Cardiac muscle cell (in vitro differentiated cells and primary cell): ENCODE results near the gene EPN2. TPM values are rescaled to one million over a fixed set of nuclear protein-coding genes. Genes with fewer than 3 reads are reported as not detected.
A peak's percentile ranks its signal among the peaks of the same experiment; 100 is the strongest.

Source experiments
- DNase-seq, 2 donors: peaks; one replicate each; pipeline versions ENCODE4 v3.0.0 to v3.0.0-alpha.2; 2010 to 2017; ENCODE audit warnings: low read depth in 1 of 2, low spot score in 1 of 2
- H3K27ac ChIP-seq: fragments of 200-600 bp; sonication (generic); 2 replicates; pipeline ENCODE4 v1.5.1; 2016
- H3K27me3 ChIP-seq: fragments of 200-600 bp; sonication (generic); 2 replicates; pipeline ENCODE4 v1.6.0; 2016; ENCODE audit warnings: control low read depth
- H3K36me3 ChIP-seq: fragments of 200-600 bp; sonication (generic); 2 replicates; pipeline ENCODE4 v1.5.1; 2016; ENCODE audit warnings: control low read depth
- H3K4me1 ChIP-seq: fragments of 200-600 bp; sonication (generic); 2 replicates; pipeline ENCODE4 v1.8.1; 2017; ENCODE audit warnings: low read depth, mild to moderate bottlenecking, mixed run types
- H3K4me3 ChIP-seq: fragments of 200-600 bp; sonication (generic); 2 replicates; pipeline ENCODE4 v1.5.1; 2016; ENCODE audit warnings: mild to moderate bottlenecking
- H3K9me3 ChIP-seq: fragments of 200-600 bp; sonication (generic); 2 replicates; pipeline ENCODE4 v1.5.1; 2017; ENCODE audit warnings: low read depth, mild to moderate bottlenecking, control low read depth
- CTCF ChIP-seq: IDR thresholded peaks from 2 replicates; pipeline ENCODE4 v1.5.1; 2012; ENCODE audit warnings: low read depth, mild to moderate bottlenecking, low read length
- polyA plus RNA-seq: library from polyadenylated mRNA; unstranded; fragments of >200 nt; fragmentation: Nextera tagmentation; extraction: Ambion mirVana; gene quantifications from 2 replicates; pipeline ENCODE4 v1.2.1, GENCODE V29; 2016
- total RNA-seq: library from RNA; depleted of rRNA; stranded (reverse); fragments of >200 nt; gene quantifications from 2 replicates; pipeline ENCODE4 v1.2.3, GENCODE V29; 2016

EPN2 gene
- total and polyA plus RNA-seq, 2 experiments from 2014 or later = 43.5 to 45.5 TPM

- DNase-seq = peak; percentile 57 to 63
- no peaks in the 10 kb centered on the region for H3K9me3 ChIP-seq
- H3K27me3 ChIP-seq = no peaks in the 10 kb centered on the region
- H3K4me3 ChIP-seq = no peak overlapping the region
- H3K36me3 ChIP-seq = no peaks in the 10 kb centered on the region
- H3K27ac ChIP-seq = peak overlapping the region; percentile 85
- TF ChIP-seq CTCF = no peak
- peaks cover 20% of the 10 kb centered on the region for H3K4me1 ChIP-seq
These were observed 104.8 kb downstream of the EPN2 start for GRCh38 chr17:19341641-19342610.

DNA sequence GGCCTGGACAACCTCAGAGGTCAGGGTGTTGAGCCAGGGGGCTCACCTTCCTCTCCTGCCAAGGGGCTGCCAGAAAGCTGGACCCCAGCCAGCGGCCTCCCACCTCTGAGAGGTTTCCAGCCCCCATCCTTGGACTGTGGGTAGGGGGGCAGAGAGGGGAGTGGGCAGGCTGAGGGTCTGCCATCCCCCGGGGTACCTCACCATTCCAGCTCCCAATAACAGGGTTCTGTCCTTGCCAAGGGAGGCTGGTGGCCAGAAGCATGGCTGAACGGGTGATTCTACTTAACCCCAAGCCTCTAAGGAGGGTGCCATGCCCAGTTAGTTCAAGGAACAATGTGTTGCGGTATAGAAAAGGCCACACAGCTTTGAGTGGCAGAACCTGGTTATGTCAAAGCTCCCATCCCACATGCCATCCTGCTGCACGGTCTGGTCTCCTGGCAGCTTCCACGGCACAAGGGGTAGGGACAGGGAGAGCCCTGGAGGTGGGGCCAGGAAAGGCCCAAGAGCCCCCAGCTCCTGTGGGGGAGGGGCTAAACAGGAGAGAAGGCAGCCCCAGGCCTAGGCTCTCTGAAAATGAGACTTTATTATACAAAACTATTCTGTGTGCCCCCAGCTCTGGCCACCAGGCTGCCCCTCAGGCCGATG is 105.6 kb downstream of the EPN2 start:
- H3K27ac ChIP-seq = peak overlapping the region; percentile 85
- DNase-seq = no peak
- H3K36me3 ChIP-seq = no peaks in the 10 kb centered on the region

GRCh38 chr17:19343256-19343630 is 106.1 kb downstream of the EPN2 start:
- no peaks in the 10 kb centered on the region for H3K9me3 ChIP-seq
- peak overlapping the region; percentile 85 for H3K27ac ChIP-seq
- TF ChIP-seq CTCF = no peak
- H3K4me3 ChIP-seq = no peak overlapping the region
- no peaks in the 10 kb centered on the region for H3K27me3 ChIP-seq
- H3K4me1 ChIP-seq = peaks cover 11% of the 10 kb centered on the region
- H3K36me3 ChIP-seq = no peaks in the 10 kb centered on the region
- no peak for DNase-seq

More for the DNA sequence above, 105.6 kb downstream of the EPN2 start:
- H3K27me3 ChIP-seq = no peaks in the 10 kb centered on the region
- TF ChIP-seq CTCF = no peak
- no peaks in the 10 kb centered on the region for H3K9me3 ChIP-seq
- H3K4me1 ChIP-seq = peaks cover 15% of the 10 kb centered on the region
- no peak overlapping the region for H3K4me3 ChIP-seq

DNA sequence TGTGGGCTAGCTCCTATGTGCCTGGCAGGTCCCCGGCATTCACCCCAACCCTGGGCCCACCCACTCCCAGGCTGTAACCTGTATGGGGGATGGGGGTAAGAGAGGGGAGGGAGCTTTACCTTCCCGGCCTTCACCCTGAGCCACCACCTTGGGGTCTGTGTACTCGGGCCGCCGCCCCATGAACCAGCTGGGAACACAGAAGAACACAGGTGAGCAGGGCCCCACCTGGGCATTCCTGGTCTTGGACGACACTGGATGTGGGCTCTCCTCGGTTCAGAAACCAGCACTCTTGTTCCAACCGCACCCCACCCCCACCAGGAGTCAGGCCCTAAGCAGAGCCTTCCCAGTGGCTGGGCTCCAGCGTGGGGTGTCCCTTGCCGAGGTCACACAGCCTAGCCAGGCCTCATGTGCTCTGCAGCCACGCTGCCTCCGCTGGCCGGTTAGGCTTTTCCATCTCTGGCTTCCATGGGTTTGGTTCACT is 106.5 kb downstream of the EPN2 start:
- H3K4me3 ChIP-seq = no peak overlapping the region
- no peaks in the 10 kb centered on the region for H3K9me3 ChIP-seq
- H3K27ac ChIP-seq = no peak overlapping the region
- H3K27me3 ChIP-seq = no peaks in the 10 kb centered on the region
- no peaks in the 10 kb centered on the region for H3K36me3 ChIP-seq
- DNase-seq = no peak
- no peak for TF ChIP-seq CTCF
- peaks cover 11% of the 10 kb centered on the region for H3K4me1 ChIP-seq

- Histone ChIP-seq H3K9me3 (no peaks in the 10 kb centered on the region), H3K4me1 (peaks cover 11% of the 10 kb centered on the region), H3K36me3 (no peaks in the 10 kb centered on the region), H3K4me3 (no peak overlapping the region), H3K27ac (no peak overlapping the region), H3K27me3 (no peaks in the 10 kb centered on the region)
- TF ChIP-seq CTCF = no peak
- DNase-seq = no peak
These were observed 107.3 kb downstream of the EPN2 start for GRCh38 chr17:19344311-19345066.
